Left lobe of liver (tissue), 2 donors: ENCODE results near the gene ZCCHC7. TPM values are rescaled to one million over a fixed set of nuclear protein-coding genes. Genes with fewer than 3 reads are reported as not detected.
"Not testable (repeated sequence)": the region's sequence is repeated elsewhere in the genome, so short reads cannot be mapped to it uniquely, and the experiment has no call there.

Source experiments
- ATAC-seq: fragments of 200-7000 bp; cut with Tn5 transposase; one replicate; pipeline ENCODE4 v1.9.1; 2020; ENCODE audit warnings: mild to moderate bottlenecking, moderate library complexity
- DNase-seq: peaks from one replicate; pipeline ENCODE4 v3.0.0-alpha.2; 2020; ENCODE audit warnings: low spot score
- total RNA-seq: library from RNA; stranded (reverse); gene quantifications from one replicate; pipeline ENCODE4 v1.2.1, GENCODE V29; 2021
- donor health status: DM: no; HTN: no; CAD: no; lungs with moderate emphysema.
- donor health status: DM: no; HTN: yes; CAD: no.

Gene ZCCHC7
- total RNA-seq, 1 donor from 2014 or later = 6.5 TPM

- ATAC-seq (no peak), DNase-seq (no peak)
Observed at GRCh38 chr9:37119360-37119759, 1.0 kb upstream of the ZCCHC7 start.

- DNase-seq = not testable (repeated sequence)
Observed at GRCh38 chr9:37120843-37121335, 515 bp downstream of the ZCCHC7 start.

GRCh38 chr9:37121881-37122280 is 1.5 kb downstream of the ZCCHC7 start:
- DNase-seq (no peak), ATAC-seq (no peak)

More at GRCh38 chr9:37120843-37121335, 515 bp downstream of the ZCCHC7 start:
- ATAC-seq = peak; percentile 47

GRCh38 chr9:37126214-37126788 is 5.9 kb downstream of the ZCCHC7 start:
- ATAC-seq (no peak), DNase-seq (no peak)

GRCh38 chr9:37127018-37127417 is 6.6 kb downstream of the ZCCHC7 start:
- DNase-seq (no peak), ATAC-seq (no peak)

GRCh38 chr9:37128051-37128450 is 7.7 kb downstream of the ZCCHC7 start:
- DNase-seq (no peak), ATAC-seq (no peak)

- ATAC-seq = no peak
- no peak for DNase-seq
Observed at GRCh38 chr9:37134166-37134565, 13.8 kb downstream of the ZCCHC7 start.

GRCh38 chr9:37141015-37141414 is 20.6 kb downstream of the ZCCHC7 start:
- ATAC-seq = no peak
- no peak for DNase-seq

GRCh38 chr9:37144762-37145161 is 24.4 kb downstream of the ZCCHC7 start:
- no peak for DNase-seq
- ATAC-seq = no peak

- ATAC-seq = no peak
- no peak for DNase-seq
Observed at GRCh38 chr9:37146410-37146809, 26.0 kb downstream of the ZCCHC7 start.

- no peak for DNase-seq
- ATAC-seq = no peak
Observed at GRCh38 chr9:37148181-37148580, 27.8 kb downstream of the ZCCHC7 start.

- DNase-seq = no peak
- ATAC-seq = no peak
Observed at GRCh38 chr9:37149666-37150308, 29.4 kb downstream of the ZCCHC7 start.

GRCh38 chr9:37150415-37150814 is 30.0 kb downstream of the ZCCHC7 start:
- no peak for ATAC-seq
- no peak for DNase-seq

- ATAC-seq = no peak
- DNase-seq = no peak
Observed at GRCh38 chr9:37151812-37152211, 31.4 kb downstream of the ZCCHC7 start.

GRCh38 chr9:37152365-37152764 is 32.0 kb downstream of the ZCCHC7 start:
- ATAC-seq = no peak
- DNase-seq = no peak

- DNase-seq (no peak), ATAC-seq (no peak)
Observed at GRCh38 chr9:37155601-37156000, 35.2 kb downstream of the ZCCHC7 start.

- ATAC-seq = no peak
- DNase-seq = no peak
Observed at GRCh38 chr9:37156205-37156604, 35.8 kb downstream of the ZCCHC7 start.

- ATAC-seq (no peak), DNase-seq (no peak)
Observed at GRCh38 chr9:37156781-37157356, 36.5 kb downstream of the ZCCHC7 start.

GRCh38 chr9:37157726-37158377 is 37.5 kb downstream of the ZCCHC7 start:
- DNase-seq (no peak), ATAC-seq (no peak)

- ATAC-seq (no peak), DNase-seq (no peak)
Observed at GRCh38 chr9:37163299-37163698, 42.9 kb downstream of the ZCCHC7 start.

GRCh38 chr9:37164335-37164734 is 44.0 kb downstream of the ZCCHC7 start:
- not testable (repeated sequence) for ATAC-seq, DNase-seq

- no peak for ATAC-seq
- no peak for DNase-seq
Observed at GRCh38 chr9:37165644-37166043, 45.3 kb downstream of the ZCCHC7 start.
